Activated CD4-positive, alpha-beta memory T cell treated with anti-CD3 and anti-CD28 coated beads, Interleukin-2, amount 10 ng/mL, durations not matched to agents 7 days and 5 days (primary cell): ENCODE measurements around the gene CNTNAP2. TPM values are rescaled to one million over a fixed set of nuclear protein-coding genes. Genes with fewer than 3 reads are reported as not detected.

Experiments used
- CTCF ChIA-PET: fragments of 350-600 bp; sonication (Branson Sonifier 250); formaldehyde crosslinking; loops from one replicate; lab custom pipeline; 2021; ENCODE audit warnings: antibody characterized with exemption, inconsistent platforms; lab: Charles Lee
- POLR2A ChIA-PET: fragments of 350-600 bp; sonication (Branson Sonifier 250); formaldehyde crosslinking; loops from one replicate; lab custom pipeline; 2021; ENCODE audit warnings: antibody characterized with exemption; lab: Charles Lee
- DNase-seq: peaks from one replicate; pipeline ENCODE4 v3.0.0-alpha.2; 2020
- H3K27ac Mint-ChIP-seq: one replicate; pipeline ENCODE4 v1.8.0; 2021; ENCODE audit warnings: mild to moderate bottlenecking, mixed read lengths
- H3K27me3 Mint-ChIP-seq: one replicate; pipeline ENCODE4 v1.8.0; 2021; ENCODE audit warnings: mixed read lengths
- H3K36me3 Mint-ChIP-seq: one replicate; pipeline ENCODE4 v1.8.0; 2021; ENCODE audit warnings: low read depth, mixed read lengths
- H3K4me1 Mint-ChIP-seq: one replicate; pipeline ENCODE4 v1.8.0; 2021; ENCODE audit warnings: mixed read lengths
- H3K4me3 Mint-ChIP-seq: one replicate; pipeline ENCODE4 v1.8.0; 2021; ENCODE audit warnings: mild to moderate bottlenecking, mixed read lengths
- H3K9me3 Mint-ChIP-seq: one replicate; pipeline ENCODE4 v1.8.0; 2021; ENCODE audit warnings: mixed read lengths
- total RNA-seq, 2 experiments: library from RNA; stranded (reverse); gene quantifications; one replicate each; pipeline ENCODE4 v1.2.3, GENCODE V29; 2021

The CNTNAP2 gene
- total RNA-seq, 2 experiments from 2014 or later: not detected

GRCh38 chr7:147519062-147519461 lies 1402.5 kb downstream of the CNTNAP2 start:
- no peak overlapping the region for H3K27ac Mint-ChIP-seq
- ChIA-PET CTCF (no interaction called here), POLR2A (no interaction called here)
- no peak overlapping the region for H3K4me3 Mint-ChIP-seq
- H3K36me3 Mint-ChIP-seq: no peaks in the 10 kb centered on the region
- DNase-seq: no peak
- H3K4me1 Mint-ChIP-seq: no peaks in the 10 kb centered on the region
- H3K9me3 Mint-ChIP-seq: peaks cover 16% of the 10 kb centered on the region
- no peaks in the 10 kb centered on the region for H3K27me3 Mint-ChIP-seq

- ChIA-PET POLR2A (no interaction called here), CTCF (no interaction called here)
- DNase-seq: no peak
- no peaks in the 10 kb centered on the region for H3K27me3 Mint-ChIP-seq
- no peaks in the 10 kb centered on the region for H3K4me1 Mint-ChIP-seq
- H3K4me3 Mint-ChIP-seq: no peak overlapping the region
- H3K27ac Mint-ChIP-seq: no peak overlapping the region
- H3K9me3 Mint-ChIP-seq: peaks cover 7% of the 10 kb centered on the region
- no peaks in the 10 kb centered on the region for H3K36me3 Mint-ChIP-seq
These were observed 1406.5 kb downstream of the CNTNAP2 start for GRCh38 chr7:147523056-147523455.

GRCh38 chr7:147524726-147525250 lies 1408.2 kb downstream of the CNTNAP2 start:
- H3K4me1 Mint-ChIP-seq: no peaks in the 10 kb centered on the region
- POLR2A ChIA-PET: no interaction called here
- DNase-seq: no peak
- H3K27ac Mint-ChIP-seq: no peak overlapping the region
- peaks cover 2% of the 10 kb centered on the region for H3K9me3 Mint-ChIP-seq
- no peaks in the 10 kb centered on the region for H3K27me3 Mint-ChIP-seq
- CTCF ChIA-PET: no interaction called here
- no peak overlapping the region for H3K4me3 Mint-ChIP-seq
- no peaks in the 10 kb centered on the region for H3K36me3 Mint-ChIP-seq

- Mint-ChIP-seq H3K9me3 (peaks cover 2% of the 10 kb centered on the region), H3K36me3 (no peaks in the 10 kb centered on the region), H3K27ac (no peak overlapping the region), H3K4me3 (no peak overlapping the region), H3K4me1 (no peaks in the 10 kb centered on the region), H3K27me3 (no peaks in the 10 kb centered on the region)
- no peak for DNase-seq
- CTCF ChIA-PET: no interaction called here
- POLR2A ChIA-PET: no interaction called here
These were observed 1408.7 kb downstream of the CNTNAP2 start for GRCh38 chr7:147525325-147525724.

GRCh38 chr7:147535701-147536111 lies 1419.1 kb downstream of the CNTNAP2 start:
- ChIA-PET POLR2A (no interaction called here), CTCF (no interaction called here)
- Mint-ChIP-seq H3K4me3 (no peak overlapping the region), H3K9me3 (peaks cover 5% of the 10 kb centered on the region), H3K36me3 (no peaks in the 10 kb centered on the region), H3K27ac (no peak overlapping the region), H3K4me1 (no peaks in the 10 kb centered on the region), H3K27me3 (no peaks in the 10 kb centered on the region)
- no peak for DNase-seq

GRCh38 chr7:147539685-147540084 lies 1423.1 kb downstream of the CNTNAP2 start:
- ChIA-PET POLR2A (no interaction called here), CTCF (no interaction called here)
- DNase-seq: no peak
- Mint-ChIP-seq H3K4me3 (no peak overlapping the region), H3K27ac (no peak overlapping the region), H3K27me3 (no peaks in the 10 kb centered on the region), H3K36me3 (no peaks in the 10 kb centered on the region), H3K9me3 (peaks cover 2% of the 10 kb centered on the region), H3K4me1 (no peaks in the 10 kb centered on the region)

GRCh38 chr7:147540743-147541142 lies 1424.1 kb downstream of the CNTNAP2 start:
- no peaks in the 10 kb centered on the region for H3K4me1 Mint-ChIP-seq

GRCh38 chr7:147541261-147541660 lies 1424.7 kb downstream of the CNTNAP2 start:
- Mint-ChIP-seq H3K36me3 (no peaks in the 10 kb centered on the region), H3K4me3 (no peak overlapping the region), H3K9me3 (peaks cover 7% of the 10 kb centered on the region), H3K4me1 (no peaks in the 10 kb centered on the region), H3K27me3 (no peaks in the 10 kb centered on the region), H3K27ac (no peak overlapping the region)
- ChIA-PET CTCF (no interaction called here), POLR2A (no interaction called here)
- no peak for DNase-seq

More at GRCh38 chr7:147540743-147541142, 1424.1 kb downstream of the CNTNAP2 start:
- Mint-ChIP-seq H3K4me3 (no peak overlapping the region), H3K36me3 (no peaks in the 10 kb centered on the region), H3K27ac (no peak overlapping the region), H3K9me3 (peaks cover 4% of the 10 kb centered on the region), H3K27me3 (no peaks in the 10 kb centered on the region)
- CTCF ChIA-PET: no interaction called here
- no peak for DNase-seq
- POLR2A ChIA-PET: no interaction called here

GRCh38 chr7:147547252-147547897 lies 1430.8 kb downstream of the CNTNAP2 start:
- H3K9me3 Mint-ChIP-seq: peaks cover 5% of the 10 kb centered on the region
- no peaks in the 10 kb centered on the region for H3K4me1 Mint-ChIP-seq
- no peak for DNase-seq
- H3K27me3 Mint-ChIP-seq: no peaks in the 10 kb centered on the region
- no peak overlapping the region for H3K27ac Mint-ChIP-seq
- H3K4me3 Mint-ChIP-seq: no peak overlapping the region
- H3K36me3 Mint-ChIP-seq: no peaks in the 10 kb centered on the region
- ChIA-PET POLR2A (no interaction called here), CTCF (interaction anchor here (1.2 kb wide), 1 partner anchor 9 kb away, joined by 3 read pairs; no protein-coding TSS in a partner anchor)

GRCh38 chr7:147556317-147556716 lies 1439.7 kb downstream of the CNTNAP2 start:
- Mint-ChIP-seq H3K9me3 (peaks cover 8% of the 10 kb centered on the region), H3K4me3 (no peak overlapping the region), H3K4me1 (no peaks in the 10 kb centered on the region), H3K36me3 (no peaks in the 10 kb centered on the region), H3K27ac (no peak overlapping the region), H3K27me3 (no peaks in the 10 kb centered on the region)
- ChIA-PET POLR2A (no interaction called here), CTCF (no interaction called here)
- DNase-seq: no peak

- POLR2A ChIA-PET: no interaction called here
- DNase-seq: no peak
These were observed 1447.1 kb downstream of the CNTNAP2 start for GRCh38 chr7:147563669-147564068.

GRCh38 chr7:147564786-147565476 lies 1448.3 kb downstream of the CNTNAP2 start:
- H3K4me3 Mint-ChIP-seq: no peak overlapping the region
- ChIA-PET POLR2A (no interaction called here), CTCF (no interaction called here)
- no peaks in the 10 kb centered on the region for H3K36me3 Mint-ChIP-seq
- H3K9me3 Mint-ChIP-seq: peaks cover 17% of the 10 kb centered on the region
- no peaks in the 10 kb centered on the region for H3K27me3 Mint-ChIP-seq
- no peak for DNase-seq
- H3K27ac Mint-ChIP-seq: no peak overlapping the region
- no peaks in the 10 kb centered on the region for H3K4me1 Mint-ChIP-seq

More at GRCh38 chr7:147563669-147564068, 1447.1 kb downstream of the CNTNAP2 start:
- Mint-ChIP-seq H3K27ac (no peak overlapping the region), H3K36me3 (no peaks in the 10 kb centered on the region), H3K9me3 (peaks cover 18% of the 10 kb centered on the region), H3K4me3 (no peak overlapping the region), H3K27me3 (no peaks in the 10 kb centered on the region), H3K4me1 (no peaks in the 10 kb centered on the region)
- CTCF ChIA-PET: no interaction called here

- DNase-seq: no peak
- no peaks in the 10 kb centered on the region for H3K4me1 Mint-ChIP-seq
- no peak overlapping the region for H3K27ac Mint-ChIP-seq
- no peak overlapping the region for H3K4me3 Mint-ChIP-seq
- POLR2A ChIA-PET: no interaction called here
- H3K9me3 Mint-ChIP-seq: peaks cover 14% of the 10 kb centered on the region
- no peaks in the 10 kb centered on the region for H3K36me3 Mint-ChIP-seq
- CTCF ChIA-PET: no interaction called here
- H3K27me3 Mint-ChIP-seq: no peaks in the 10 kb centered on the region
These were observed 1450.4 kb downstream of the CNTNAP2 start for GRCh38 chr7:147567043-147567442.
